HL-60 (cell line): Measurements from ENCODE around the gene BANP.
"Not testable (repeated sequence)": the region's sequence is repeated elsewhere in the genome, so short reads cannot be mapped to it uniquely, and the experiment has no call there.

Experiments used
- DNase-seq, 2 experiments: peaks; one replicate each; pipeline ENCODE4 v3.0.0-alpha.2; 2010 to 2020; ENCODE audit warnings: low read depth in 1 of 2, low spot score in 1 of 2
- H3K27ac ChIP-seq: fragments of 250-450 bp; sonication (Bioruptor Pico); replicated peaks from 2 replicates; pipeline ENCODE4 v1.5.1; 2020; ENCODE audit warnings: mild to moderate bottlenecking, moderate library complexity
- H3K27me3 ChIP-seq: fragments of 250-450 bp; sonication (Bioruptor Pico); 2 replicates; pipeline ENCODE4 v1.5.1; 2021; ENCODE audit warnings: mild to moderate bottlenecking, moderate library complexity; ENCODE audit not compliant: insufficient read depth, poor library complexity, severe bottlenecking
- H3K4me3 ChIP-seq: replicated peaks from 2 replicates; pipeline ENCODE4 v1.5.1; 2011; ENCODE audit warnings: mild to moderate bottlenecking, control low read depth, low read length; ENCODE audit not compliant: insufficient read depth
- GABPA ChIP-seq: IDR thresholded peaks from 2 replicates; pipeline ENCODE4 v1.6.1; 2012; ENCODE audit warnings: low read depth
- POLR2AphosphoS5 ChIP-seq: IDR thresholded peaks from 2 replicates; pipeline ENCODE4 v1.6.1; 2012; ENCODE audit warnings: low read depth
- SPI1 ChIP-seq: IDR thresholded peaks from 2 replicates; pipeline ENCODE4 v1.6.1; 2012; ENCODE audit warnings: low read depth, mild to moderate bottlenecking, borderline replicate concordance
- TF ChIP-seq, protein P1 (sequence below): IDR thresholded peaks from 2 replicates; pipeline ENCODE4 v1.6.1; 2012; ENCODE audit warnings: low read depth; ENCODE audit not compliant: insufficient replicate concordance
- TF ChIP-seq, protein P2 (sequence below): IDR thresholded peaks from one replicate; pipeline ENCODE4 v1.5.1; 2011; ENCODE audit warnings: low read length, control low read depth, inconsistent platforms; ENCODE audit not compliant: insufficient read depth

BANP gene

DNA sequence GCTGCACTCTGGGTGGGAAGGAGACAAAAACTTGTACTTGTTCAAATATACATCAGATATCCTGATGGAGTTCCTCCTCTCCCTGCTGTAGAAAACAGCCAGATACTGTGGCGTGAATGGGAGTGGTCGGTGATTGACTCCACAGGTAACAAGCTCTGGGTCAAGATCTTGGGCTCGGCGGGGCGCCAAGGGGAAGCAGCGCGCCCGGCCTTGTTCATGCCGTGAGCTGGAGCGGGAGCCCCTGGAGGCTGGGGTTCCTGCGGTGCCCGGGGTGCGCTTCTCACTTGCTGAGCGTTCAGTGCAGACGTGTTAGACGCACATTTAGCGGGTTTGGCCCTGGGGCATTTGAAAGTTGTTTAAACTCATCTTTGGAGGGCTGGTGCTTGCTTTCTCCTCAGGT lies 44.4 kb downstream of the BANP start:
- no peak overlapping the region for H3K4me3 ChIP-seq
- H3K27ac ChIP-seq: no peak overlapping the region
- no peak for DNase-seq
- TF ChIP-seq, protein P1, sequence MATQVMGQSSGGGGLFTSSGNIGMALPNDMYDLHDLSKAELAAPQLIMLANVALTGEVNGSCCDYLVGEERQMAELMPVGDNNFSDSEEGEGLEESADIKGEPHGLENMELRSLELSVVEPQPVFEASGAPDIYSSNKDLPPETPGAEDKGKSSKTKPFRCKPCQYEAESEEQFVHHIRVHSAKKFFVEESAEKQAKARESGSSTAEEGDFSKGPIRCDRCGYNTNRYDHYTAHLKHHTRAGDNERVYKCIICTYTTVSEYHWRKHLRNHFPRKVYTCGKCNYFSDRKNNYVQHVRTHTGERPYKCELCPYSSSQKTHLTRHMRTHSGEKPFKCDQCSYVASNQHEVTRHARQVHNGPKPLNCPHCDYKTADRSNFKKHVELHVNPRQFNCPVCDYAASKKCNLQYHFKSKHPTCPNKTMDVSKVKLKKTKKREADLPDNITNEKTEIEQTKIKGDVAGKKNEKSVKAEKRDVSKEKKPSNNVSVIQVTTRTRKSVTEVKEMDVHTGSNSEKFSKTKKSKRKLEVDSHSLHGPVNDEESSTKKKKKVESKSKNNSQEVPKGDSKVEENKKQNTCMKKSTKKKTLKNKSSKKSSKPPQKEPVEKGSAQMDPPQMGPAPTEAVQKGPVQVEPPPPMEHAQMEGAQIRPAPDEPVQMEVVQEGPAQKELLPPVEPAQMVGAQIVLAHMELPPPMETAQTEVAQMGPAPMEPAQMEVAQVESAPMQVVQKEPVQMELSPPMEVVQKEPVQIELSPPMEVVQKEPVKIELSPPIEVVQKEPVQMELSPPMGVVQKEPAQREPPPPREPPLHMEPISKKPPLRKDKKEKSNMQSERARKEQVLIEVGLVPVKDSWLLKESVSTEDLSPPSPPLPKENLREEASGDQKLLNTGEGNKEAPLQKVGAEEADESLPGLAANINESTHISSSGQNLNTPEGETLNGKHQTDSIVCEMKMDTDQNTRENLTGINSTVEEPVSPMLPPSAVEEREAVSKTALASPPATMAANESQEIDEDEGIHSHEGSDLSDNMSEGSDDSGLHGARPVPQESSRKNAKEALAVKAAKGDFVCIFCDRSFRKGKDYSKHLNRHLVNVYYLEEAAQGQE: no peak
- TF ChIP-seq POLR2AphosphoS5 (no peak), SPI1 (no peak), GABPA (no peak)
- TF ChIP-seq, protein P2, sequence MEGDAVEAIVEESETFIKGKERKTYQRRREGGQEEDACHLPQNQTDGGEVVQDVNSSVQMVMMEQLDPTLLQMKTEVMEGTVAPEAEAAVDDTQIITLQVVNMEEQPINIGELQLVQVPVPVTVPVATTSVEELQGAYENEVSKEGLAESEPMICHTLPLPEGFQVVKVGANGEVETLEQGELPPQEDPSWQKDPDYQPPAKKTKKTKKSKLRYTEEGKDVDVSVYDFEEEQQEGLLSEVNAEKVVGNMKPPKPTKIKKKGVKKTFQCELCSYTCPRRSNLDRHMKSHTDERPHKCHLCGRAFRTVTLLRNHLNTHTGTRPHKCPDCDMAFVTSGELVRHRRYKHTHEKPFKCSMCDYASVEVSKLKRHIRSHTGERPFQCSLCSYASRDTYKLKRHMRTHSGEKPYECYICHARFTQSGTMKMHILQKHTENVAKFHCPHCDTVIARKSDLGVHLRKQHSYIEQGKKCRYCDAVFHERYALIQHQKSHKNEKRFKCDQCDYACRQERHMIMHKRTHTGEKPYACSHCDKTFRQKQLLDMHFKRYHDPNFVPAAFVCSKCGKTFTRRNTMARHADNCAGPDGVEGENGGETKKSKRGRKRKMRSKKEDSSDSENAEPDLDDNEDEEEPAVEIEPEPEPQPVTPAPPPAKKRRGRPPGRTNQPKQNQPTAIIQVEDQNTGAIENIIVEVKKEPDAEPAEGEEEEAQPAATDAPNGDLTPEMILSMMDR: no peak
- no peaks in the 10 kb centered on the region for H3K27me3 ChIP-seq

DNA sequence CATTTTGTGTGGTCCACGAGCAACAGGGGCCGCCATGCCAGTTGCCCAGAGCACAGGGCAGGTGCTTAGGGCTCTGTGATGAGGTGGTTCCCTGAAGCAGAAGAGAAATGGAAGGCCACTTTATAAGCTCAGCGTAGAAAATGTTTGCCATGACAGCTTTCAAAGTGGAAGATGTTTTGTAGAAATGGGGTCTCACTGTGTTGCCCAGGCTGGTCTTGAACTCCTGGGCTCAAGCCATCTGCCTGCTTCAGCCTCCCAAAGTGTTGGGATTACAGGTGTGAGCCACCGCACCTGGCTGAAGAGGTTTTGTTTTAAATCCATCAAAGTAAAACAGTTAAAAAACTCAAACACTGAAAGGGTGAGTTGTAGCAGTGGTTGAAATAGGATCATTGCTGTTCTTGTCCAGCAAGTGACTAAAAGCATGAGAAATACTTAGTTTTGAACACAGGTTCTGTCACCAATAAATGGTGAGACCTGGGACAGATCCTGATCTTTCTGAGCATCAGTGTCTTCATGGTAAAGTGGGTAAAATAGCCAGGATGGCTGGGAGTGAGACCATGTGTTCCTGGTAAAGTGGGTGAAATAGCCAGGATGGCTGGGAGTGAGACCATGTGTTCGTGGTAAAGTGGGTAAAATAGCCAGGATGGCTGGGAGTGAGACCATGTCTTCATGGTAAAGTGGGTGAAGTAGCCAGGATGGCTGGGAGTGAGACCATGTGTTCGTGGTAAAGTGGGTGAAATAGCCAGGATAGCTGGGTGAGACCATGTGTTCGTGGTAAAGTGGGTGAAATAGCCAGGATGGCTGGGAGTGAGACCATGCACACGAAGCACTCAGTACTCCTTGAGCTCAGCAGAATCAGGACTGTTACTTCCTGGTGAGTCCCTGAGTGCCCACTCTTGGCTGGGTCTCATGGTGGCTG lies 46.0 kb downstream of the BANP start:
- no peaks in the 10 kb centered on the region for H3K27me3 ChIP-seq
- TF ChIP-seq POLR2AphosphoS5 (no peak), SPI1 (no peak), GABPA (no peak)
- TF ChIP-seq, protein P2: no peak
- TF ChIP-seq, protein P1: no peak
- DNase-seq: no peak

DNA sequence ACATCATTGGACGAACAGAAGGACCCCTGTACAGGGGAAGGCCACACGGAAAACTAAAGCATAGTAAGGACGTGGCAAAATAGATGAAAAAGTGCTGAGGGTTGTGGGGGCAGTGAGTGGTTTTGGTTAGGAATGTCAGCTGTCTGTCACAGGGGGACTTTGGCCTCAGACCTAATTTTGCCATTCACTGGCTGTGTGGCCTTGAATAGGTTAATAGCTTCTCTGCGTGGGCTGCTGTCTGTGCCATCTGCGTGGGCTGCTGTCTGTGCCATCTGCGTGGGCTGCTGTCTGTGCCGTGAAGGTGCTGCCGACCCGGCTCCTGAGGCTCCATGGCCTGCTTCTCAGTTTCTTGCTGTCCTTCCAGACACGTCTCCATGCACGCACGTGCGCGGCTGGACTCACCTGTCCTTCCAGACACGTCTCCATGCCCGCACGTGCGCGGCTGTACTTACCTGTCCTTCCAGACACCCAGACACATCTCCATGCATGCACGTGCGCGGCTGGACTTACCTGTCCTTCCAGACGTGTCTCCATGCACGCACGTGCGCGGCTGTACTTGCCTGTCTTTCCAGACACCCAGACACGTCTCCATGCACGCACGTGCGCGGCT lies 47.1 kb downstream of the BANP start:
- not testable (repeated sequence) for DNase-seq, H3K27me3 ChIP-seq, H3K4me3 ChIP-seq, H3K27ac ChIP-seq

More for the DNA sequence above, 46.0 kb downstream of the BANP start:
- H3K27ac ChIP-seq: no peak overlapping the region
- no peak overlapping the region for H3K4me3 ChIP-seq

DNA sequence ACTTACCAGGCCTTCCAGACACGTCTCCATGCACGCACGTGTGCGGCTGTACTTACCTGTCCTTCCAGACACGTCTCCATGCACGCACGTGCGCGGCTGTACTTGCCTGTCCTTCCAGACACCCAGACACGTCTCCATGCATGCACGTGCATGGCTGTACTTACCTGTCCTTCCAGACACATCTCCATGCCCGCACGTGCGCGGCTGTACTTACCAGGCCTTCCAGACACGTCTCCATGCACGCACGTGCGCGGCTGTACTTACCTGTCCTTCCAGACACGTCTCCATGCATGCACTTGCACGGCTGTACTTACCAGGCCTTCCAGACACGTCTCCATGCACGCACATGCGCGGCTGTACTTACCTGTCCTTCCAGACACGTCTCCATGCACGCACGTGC lies 47.8 kb downstream of the BANP start:
- H3K27ac ChIP-seq, DNase-seq, H3K4me3 ChIP-seq, H3K27me3 ChIP-seq: not testable (repeated sequence)
